K562 (cell line): Measurements from ENCODE around the gene TBC1D12.

ENCODE experiments used
- PREB ChIP-seq: sonication (generic); formaldehyde crosslinking; IDR thresholded peaks from 2 replicates; pipeline ENCODE4 v1.8.1; 2023; ENCODE audit warnings: mild to moderate bottlenecking, missing genetic modification reagents
- SIX5 ChIP-seq, 2 experiments: IDR thresholded peaks; 2 replicates each; pipeline ENCODE4 v1.6.1; 2011; ENCODE audit warnings: low read length in 2 of 2, borderline replicate concordance in 1 of 2, low read depth in 1 of 2, mild to moderate bottlenecking in 1 of 2, moderate library complexity in 1 of 2; ENCODE audit not compliant: insufficient read depth in 1 of 2
- XRCC5 ChIP-seq: fragments of 200-400 bp; formaldehyde crosslinking; IDR thresholded peaks from 2 replicates; pipeline ENCODE4 v1.6.1; 2017; ENCODE audit warnings: low read depth, mild to moderate bottlenecking, low read length
- TF ChIP-seq, protein P1 (sequence below): fragments of 250-450 bp; sonication (Bioruptor Pico); IDR thresholded peaks from 2 replicates; pipeline ENCODE4 v1.8.0; 2021; ENCODE audit warnings: moderate library complexity, mild to moderate bottlenecking, inconsistent platforms

- TF ChIP-seq, protein P1, sequence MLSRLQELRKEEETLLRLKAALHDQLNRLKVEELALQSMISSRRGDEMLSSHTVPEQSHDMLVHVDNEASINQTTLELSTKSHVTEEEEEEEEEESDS (CRISPR knock-in tag): no peak
- TF ChIP-seq XRCC5 (no peak), PREB (CRISPR knock-in tag) (no peak), SIX5 (IDR thresholded peaks at IDR 0.05; ENCODE audit: borderline replicate concordance in 1 of 2, insufficient read depth in 1 of 2, low read depth in 1 of 2, low read length in 2 of 2) (no peak)
These were observed 87.8 kb downstream of the TBC1D12 start for GRCh38 chr10:94489976-94490788.
